GM12891 (cell line): ENCODE data around the gene DERL3.

Experiments
- POLR2A ChIP-seq: IDR thresholded peaks from 2 replicates; pipeline ENCODE4 v1.6.1; 2011; ENCODE audit warnings: low read depth, low read length, control low read depth
- POLR2AphosphoS5 ChIP-seq: IDR thresholded peaks from 2 replicates; pipeline ENCODE4 v1.6.1; 2011; ENCODE audit warnings: low read depth, low read length, control low read depth
- SPI1 ChIP-seq: IDR thresholded peaks from 2 replicates; pipeline ENCODE4 v1.6.1; 2011; ENCODE audit warnings: low read depth, low read length, control low read depth
- TAF1 ChIP-seq: IDR thresholded peaks from 2 replicates; pipeline ENCODE4 v1.6.1; 2011; ENCODE audit warnings: low read depth, low read length, control low read depth

- TF ChIP-seq TAF1 (no peak), POLR2AphosphoS5 (no peak), POLR2A (no peak), SPI1 (no peak)
Measured at GRCh38 chr22:23849009-23850006, 10.5 kb upstream of the DERL3 start.
